Measurements from ENCODE around the gene AAMP. TPM values are rescaled to one million over a fixed set of nuclear protein-coding genes. Genes with fewer than 3 reads are reported as not detected.

The AAMP gene
- total RNA-seq, 1 donor from 2014 or later: 106 TPM

DNA sequence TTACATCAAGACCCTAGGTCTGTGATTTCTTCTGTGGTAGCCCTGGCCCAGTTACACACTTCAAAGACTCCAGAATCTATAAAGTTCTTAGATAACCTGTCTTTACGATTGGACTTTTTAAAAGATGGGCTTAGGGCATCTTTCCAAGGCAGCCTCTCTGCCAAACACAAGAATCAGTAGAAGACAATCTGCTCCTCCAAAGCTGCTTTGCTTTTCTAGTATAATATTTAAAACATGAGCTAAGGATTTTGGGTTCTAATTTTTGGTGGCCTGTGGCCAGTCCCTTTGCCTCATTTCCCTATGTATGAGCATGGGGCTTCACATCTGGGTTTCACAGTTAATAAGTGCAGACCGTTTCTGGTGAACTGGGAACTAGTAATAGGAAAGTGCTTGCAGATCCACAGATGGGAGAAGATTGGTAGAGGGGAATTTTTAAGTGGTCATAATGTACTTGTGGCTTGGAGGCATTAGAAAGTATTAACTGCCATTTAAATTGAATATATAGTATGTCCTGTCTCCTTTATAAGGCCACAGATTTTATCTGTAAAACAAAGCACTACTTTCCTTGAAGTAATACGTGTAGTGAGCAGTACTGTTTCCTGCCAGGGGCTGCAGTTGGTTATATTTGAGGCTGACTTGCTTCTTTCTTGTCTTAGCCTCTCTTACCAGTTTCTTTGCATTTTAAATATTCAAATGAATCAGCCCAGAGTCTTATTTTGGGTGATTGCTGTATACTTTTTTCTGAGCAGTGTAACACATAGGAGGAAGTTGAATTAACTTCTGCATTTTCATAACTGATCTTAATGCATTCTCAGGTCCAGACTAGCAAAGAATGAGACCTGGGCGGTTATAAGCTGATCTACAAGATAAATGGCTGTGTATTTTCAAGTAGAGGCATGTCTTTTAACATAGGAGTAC is 51.4 kb downstream of the AAMP start:
- Histone ChIP-seq H3K4me3 (peak overlapping the region; percentile 95 to 97), H3K9me3 (no peaks in the 10 kb centered on the region), H3K27ac (peak overlapping the region; percentile 92), H3K36me3 (no peaks in the 10 kb centered on the region), H3K4me1 (peaks cover 66% of the 10 kb centered on the region), H3K27me3 (no peaks in the 10 kb centered on the region)
- no peak for DNase-seq (ENCODE audit: extremely low spot score in 2 of 2)
- intact Hi-C loops (cut with DNase I): loop anchor here (5.0 kb wide), 1 partner anchor 54 kb away; the partner anchor contains the start of genes AAMP and PNKD
- TF ChIP-seq, protein P1, sequence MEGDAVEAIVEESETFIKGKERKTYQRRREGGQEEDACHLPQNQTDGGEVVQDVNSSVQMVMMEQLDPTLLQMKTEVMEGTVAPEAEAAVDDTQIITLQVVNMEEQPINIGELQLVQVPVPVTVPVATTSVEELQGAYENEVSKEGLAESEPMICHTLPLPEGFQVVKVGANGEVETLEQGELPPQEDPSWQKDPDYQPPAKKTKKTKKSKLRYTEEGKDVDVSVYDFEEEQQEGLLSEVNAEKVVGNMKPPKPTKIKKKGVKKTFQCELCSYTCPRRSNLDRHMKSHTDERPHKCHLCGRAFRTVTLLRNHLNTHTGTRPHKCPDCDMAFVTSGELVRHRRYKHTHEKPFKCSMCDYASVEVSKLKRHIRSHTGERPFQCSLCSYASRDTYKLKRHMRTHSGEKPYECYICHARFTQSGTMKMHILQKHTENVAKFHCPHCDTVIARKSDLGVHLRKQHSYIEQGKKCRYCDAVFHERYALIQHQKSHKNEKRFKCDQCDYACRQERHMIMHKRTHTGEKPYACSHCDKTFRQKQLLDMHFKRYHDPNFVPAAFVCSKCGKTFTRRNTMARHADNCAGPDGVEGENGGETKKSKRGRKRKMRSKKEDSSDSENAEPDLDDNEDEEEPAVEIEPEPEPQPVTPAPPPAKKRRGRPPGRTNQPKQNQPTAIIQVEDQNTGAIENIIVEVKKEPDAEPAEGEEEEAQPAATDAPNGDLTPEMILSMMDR (IDR thresholded peaks at IDR 0.05): no peak
- TF ChIP-seq POLR2AphosphoS5 (IDR thresholded peaks at IDR 0.05; ENCODE audit: insufficient read depth in 1 of 2, low read depth in 1 of 2): peak in 1 of 2 donors; percentile 45
- TF ChIP-seq POLR2A (IDR thresholded peaks at IDR 0.05): no peak

DNA sequence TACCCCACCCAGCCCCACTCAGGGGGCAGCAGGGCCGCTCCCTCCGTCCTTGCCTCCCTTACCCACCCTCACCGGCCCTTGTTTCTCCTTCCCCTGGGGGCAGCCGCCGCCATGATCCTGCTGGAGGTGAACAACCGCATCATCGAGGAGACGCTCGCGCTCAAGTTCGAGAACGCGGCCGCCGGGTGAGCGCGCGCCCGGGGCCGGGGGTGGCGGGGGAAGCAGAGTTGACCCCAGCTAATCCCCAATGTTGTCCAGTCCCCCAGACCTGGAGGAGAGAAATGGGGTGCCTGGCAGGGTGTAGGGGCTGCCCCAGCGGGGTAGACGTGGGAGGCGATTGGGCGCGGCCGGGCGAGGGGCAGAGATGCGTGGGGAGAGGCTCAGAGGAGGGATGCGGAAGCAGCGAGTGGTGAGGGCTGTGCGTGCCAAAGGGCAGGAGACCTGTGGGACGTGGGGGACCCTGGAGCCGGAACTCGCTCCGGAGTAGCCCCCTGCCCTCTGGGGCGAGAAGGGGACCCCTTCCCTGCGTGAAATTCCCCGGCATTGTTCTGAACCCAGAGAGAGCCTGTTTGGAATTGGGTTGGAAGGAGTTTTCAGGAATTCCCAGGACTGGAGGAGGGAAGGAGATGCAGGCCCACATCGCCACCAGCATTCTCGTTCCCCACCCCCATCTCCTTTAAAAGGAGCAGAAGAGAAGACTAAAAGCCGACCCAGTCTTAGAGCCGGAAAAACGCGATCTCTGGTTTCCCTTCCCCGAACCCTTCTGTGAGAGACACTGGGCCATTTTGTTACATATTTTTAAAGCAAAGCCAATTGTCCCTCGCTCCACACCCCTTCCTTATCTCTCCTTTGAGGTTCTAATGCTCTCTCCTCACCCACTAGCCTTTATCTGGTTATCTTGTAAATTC is 52.3 kb downstream of the AAMP start:
- H3K9me3 ChIP-seq: no peaks in the 10 kb centered on the region
- no peak for DNase-seq (ENCODE audit: extremely low spot score in 2 of 2)
- no peaks in the 10 kb centered on the region for H3K36me3 ChIP-seq
- peaks cover 57% of the 10 kb centered on the region for H3K4me1 ChIP-seq
- peak overlapping the region; percentile 92 for H3K27ac ChIP-seq
- TF ChIP-seq POLR2AphosphoS5 (IDR thresholded peaks at IDR 0.05; ENCODE audit: insufficient read depth in 1 of 2, low read depth in 1 of 2): no peak
- TF ChIP-seq, protein P1 (IDR thresholded peaks at IDR 0.05): no peak
- TF ChIP-seq POLR2A (IDR thresholded peaks at IDR 0.05): no peak
- no peaks in the 10 kb centered on the region for H3K27me3 ChIP-seq
- intact Hi-C loops (cut with DNase I): loop anchor here (5.0 kb wide), 1 partner anchor 55 kb away; the partner anchor contains the start of genes AAMP and PNKD
- peak overlapping the region; percentile 95 to 97 for H3K4me3 ChIP-seq

DNA sequence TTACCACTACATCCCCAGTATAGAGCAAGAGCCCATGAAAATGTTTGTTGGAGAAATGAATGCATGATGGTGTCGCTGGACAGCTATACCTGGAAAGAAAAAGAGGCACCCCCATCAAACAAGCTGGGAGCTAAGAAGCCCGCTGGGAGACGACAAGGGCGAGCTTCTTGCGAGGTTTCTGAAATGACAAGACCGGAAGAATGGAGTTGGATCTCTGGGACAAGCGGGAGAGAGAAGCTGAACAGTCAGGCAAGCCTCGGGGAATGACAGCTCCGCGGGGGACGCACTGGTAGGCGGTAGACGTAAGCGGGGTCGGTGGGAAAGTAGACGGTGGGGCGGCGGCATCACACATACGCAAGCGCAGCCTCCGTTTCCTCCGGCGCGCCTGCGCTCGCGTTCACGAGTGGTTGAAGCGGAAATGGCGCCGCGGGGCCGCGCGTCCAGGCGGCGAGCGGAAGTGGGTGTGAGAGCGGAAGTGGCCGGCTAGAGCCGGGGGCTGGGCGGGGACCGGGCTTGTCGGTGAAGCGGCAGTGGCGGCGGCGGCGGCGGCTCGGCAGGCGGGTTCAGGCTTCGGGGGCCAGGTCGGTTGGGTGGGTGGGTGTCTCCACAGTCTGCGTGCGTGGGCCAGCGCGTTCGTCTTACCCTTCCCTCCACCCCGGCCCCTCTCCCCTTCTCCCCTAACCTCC is 53.1 kb downstream of the AAMP start, which contains the start of gene ARPC2:
ARPC2 (plus strand) TSS at position 516 of the 686 bp plus-strand sequence. CDS start 282 bp downstream, outside the sequence.
- H3K27me3 ChIP-seq: no peaks in the 10 kb centered on the region
- peak within 1 kb of the TSS; percentile 95 to 97 for H3K4me3 ChIP-seq
- intact Hi-C loops (cut with DNase I): loop anchor here (5.0 kb wide), 1 partner anchor 55 kb away; the partner anchor contains the start of genes AAMP and PNKD
- peak within 1 kb of the TSS; percentile 92 for H3K27ac ChIP-seq
- H3K9me3 ChIP-seq: no peaks in the 10 kb centered on the region
- H3K4me1 ChIP-seq: peaks cover 49% of the 10 kb centered on the region
- H3K36me3 ChIP-seq: no peaks in the 10 kb centered on the region
- peak in 1 of 2 donors; percentile 94 for DNase-seq (ENCODE audit: extremely low spot score in 2 of 2)
- TF ChIP-seq, protein P1 (IDR thresholded peaks at IDR 0.05): peak in 1 of 3 experiments; percentile 51
- TF ChIP-seq POLR2AphosphoS5 (IDR thresholded peaks at IDR 0.05; ENCODE audit: insufficient read depth in 1 of 2, low read depth in 1 of 2) (peak; percentile 95 to 96), POLR2A (IDR thresholded peaks at IDR 0.05) (peak in 1 of 2 donors; percentile 78)

DNA sequence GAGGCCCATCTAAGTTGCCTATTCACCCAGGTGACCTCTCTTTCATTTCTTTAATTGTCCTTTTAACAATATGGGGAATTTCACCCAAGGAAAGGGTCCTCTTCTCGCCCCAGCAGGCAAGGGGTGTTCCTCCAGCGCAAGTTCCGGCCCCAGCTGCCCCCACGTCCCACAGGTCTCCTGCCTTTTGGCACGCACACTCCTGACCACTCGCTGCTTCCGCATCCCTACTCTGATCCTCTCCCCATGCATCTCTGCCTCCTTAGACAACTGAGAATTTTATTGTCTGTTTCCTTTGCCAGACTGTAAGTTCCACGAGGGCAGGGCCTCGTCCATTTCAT is 53.6 kb downstream of the AAMP start:
- no peak for TF ChIP-seq POLR2A (IDR thresholded peaks at IDR 0.05)
- TF ChIP-seq POLR2AphosphoS5 (IDR thresholded peaks at IDR 0.05; ENCODE audit: insufficient read depth in 1 of 2, low read depth in 1 of 2): no peak
- TF ChIP-seq, protein P1 (IDR thresholded peaks at IDR 0.05): no peak
- peak overlapping the region; percentile 95 to 97 for H3K4me3 ChIP-seq
- no peaks in the 10 kb centered on the region for H3K36me3 ChIP-seq
- H3K27me3 ChIP-seq: no peaks in the 10 kb centered on the region
- peak overlapping the region; percentile 92 for H3K27ac ChIP-seq
- DNase-seq (ENCODE audit: extremely low spot score in 2 of 2): no peak
- peaks cover 44% of the 10 kb centered on the region for H3K4me1 ChIP-seq
- intact Hi-C loops (cut with DNase I): loop anchor here (5.0 kb wide), 1 partner anchor 56 kb away; the partner anchor contains the start of genes AAMP and PNKD
- no peaks in the 10 kb centered on the region for H3K9me3 ChIP-seq

Small RNA genes lying within 50 kb of the gene (microRNA-seq; reads per million reads assigned to microRNA genes)
- 6.7 reads per million, percentile 13 among the genes with 10 or more reads in this experiment for gene MIR6513 (ENCODE audit: borderline number of aligned reads, borderline replicate concordance)

Other genes with a start within 250 kb of the AAMP start
- not detected for gene RUFY4, start 200.9 kb downstream of the AAMP start, total RNA-seq
- 6.4 TPM for gene CXCR2, start 144.1 kb downstream of the AAMP start, total RNA-seq
- gene CXCR1, start 103.2 kb downstream of the AAMP start, total RNA-seq: 0.49 TPM
- 284 TPM for gene ARPC2, start 52.9 kb downstream of the AAMP start, total RNA-seq
- 8.1 TPM for gene GPBAR1, start 9.1 kb downstream of the AAMP start, total RNA-seq
- gene PNKD, start 382 bp upstream of the AAMP start, total RNA-seq: 28.7 TPM
- gene TMBIM1, start 22.4 kb upstream of the AAMP start, total RNA-seq: 232 TPM
- gene CATIP, start 86.7 kb upstream of the AAMP start, total RNA-seq: not detected
- gene SLC11A1, start 112.1 kb upstream of the AAMP start, total RNA-seq: 36.6 TPM
- 103 TPM for gene CTDSP1, start 129.7 kb upstream of the AAMP start, total RNA-seq
- gene VIL1, start 149.0 kb upstream of the AAMP start, total RNA-seq: not detected